Esophagus squamous epithelium (tissue), 5 donors: ENCODE data around the gene BRWD1. TPM values are rescaled to one million over a fixed set of nuclear protein-coding genes. Genes with fewer than 3 reads are reported as not detected.

Source experiments
- DNase-seq: peaks from one replicate; lab custom pipeline; 2025; lab: John Stamatoyannopoulos, UW
- H3K27ac ChIP-seq, 4 donors: fragments of 200-600 bp; sonication (generic); one replicate each; pipeline ENCODE4 v1.5.1; 2016 to 2019; ENCODE audit warnings: mild to moderate bottlenecking in 1 of 4
- H3K27me3 ChIP-seq, 4 donors: fragments of 200-600 bp; sonication (generic); 1 replicate in 3 of 4; 2 replicates in 1 of 4; pipeline versions ENCODE4 v1.5.1 to v1.6.0; 2017 to 2021; ENCODE audit warnings: antibody characterized with exemption in 1 of 4
- H3K36me3 ChIP-seq, 3 donors: fragments of 200-600 bp; sonication (generic); one replicate each; pipeline ENCODE4 v1.5.1; 2016 to 2019
- H3K4me1 ChIP-seq, 3 donors: fragments of 200-600 bp; sonication (generic); one replicate each; pipeline ENCODE4 v1.5.1; 2017 to 2019
- H3K4me3 ChIP-seq, 4 donors: fragments of 200-600 bp; sonication (generic); 1 replicate in 3 of 4; 2 replicates in 1 of 4; pipeline ENCODE4 v1.5.1; 2016 to 2019; ENCODE audit warnings: mild to moderate bottlenecking in 2 of 4, moderate library complexity in 1 of 4
- H3K9me3 ChIP-seq, 3 donors: fragments of 200-600 bp; sonication (generic); one replicate each; pipeline ENCODE4 v1.5.1; 2016 to 2019
- POLR2A ChIP-seq, 4 donors: fragments of 450-650 bp; IDR thresholded peaks; one replicate each; pipeline ENCODE4 v1.6.1; 2017; ENCODE audit warnings: antibody characterized with exemption in 4 of 4, mild to moderate bottlenecking in 4 of 4, moderate library complexity in 3 of 4
- WGBS, 2 donors: methylation state at CpG; one replicate each; pipeline ENCODE4 v1.1.5; 2018; 5-methylcytosine and 5-hydroxymethylcytosine counted together
- intact Hi-C: fragments of 100-400 bp; cut with DNase I; formaldehyde crosslinking; loops from one replicate; pipeline ENCODE4 v1.15.0; 2022
- total RNA-seq, 4 donors: library from RNA; depleted of rRNA; stranded (reverse); fragments of >200 nt; gene quantifications; one replicate each; pipeline ENCODE4 v1.1.0, GENCODE V29; 2016
- TF ChIP-seq, protein P1 (sequence below), 6 experiments: fragments of 450-650 bp in 4 of 6; fragments of 200-600 bp in 2 of 6; sonication (generic) in 2 of 6; IDR thresholded peaks; one replicate each; pipeline ENCODE4 v1.5.1; 2016 to 2019; ENCODE audit warnings: antibody characterized with exemption in 6 of 6, mild to moderate bottlenecking in 4 of 6, moderate library complexity in 4 of 6
- donor health status: DM: yes; HTN: yes; CAD: no.

BRWD1 gene
- total RNA-seq, 4 donors from 2014 or later: 22.1 to 57.2 (median 26.0) TPM

GRCh38 chr21:39220150-39220549 lies 93.3 kb downstream of the BRWD1 start:
- Histone ChIP-seq H3K4me1 (no peaks in the 10 kb centered on the region), H3K9me3 (no peaks in the 10 kb centered on the region), H3K36me3 (peaks cover 5 to 100% (median 18%) of the 10 kb centered on the region in 3 donors), H3K4me3 (no peak overlapping the region), H3K27ac (no peak overlapping the region), H3K27me3 (no peaks in the 10 kb centered on the region)
- WGBS, 2 donors: 83 to 85% methylated on average over 3 of the region's 3 CpGs
- TF ChIP-seq, protein P1, sequence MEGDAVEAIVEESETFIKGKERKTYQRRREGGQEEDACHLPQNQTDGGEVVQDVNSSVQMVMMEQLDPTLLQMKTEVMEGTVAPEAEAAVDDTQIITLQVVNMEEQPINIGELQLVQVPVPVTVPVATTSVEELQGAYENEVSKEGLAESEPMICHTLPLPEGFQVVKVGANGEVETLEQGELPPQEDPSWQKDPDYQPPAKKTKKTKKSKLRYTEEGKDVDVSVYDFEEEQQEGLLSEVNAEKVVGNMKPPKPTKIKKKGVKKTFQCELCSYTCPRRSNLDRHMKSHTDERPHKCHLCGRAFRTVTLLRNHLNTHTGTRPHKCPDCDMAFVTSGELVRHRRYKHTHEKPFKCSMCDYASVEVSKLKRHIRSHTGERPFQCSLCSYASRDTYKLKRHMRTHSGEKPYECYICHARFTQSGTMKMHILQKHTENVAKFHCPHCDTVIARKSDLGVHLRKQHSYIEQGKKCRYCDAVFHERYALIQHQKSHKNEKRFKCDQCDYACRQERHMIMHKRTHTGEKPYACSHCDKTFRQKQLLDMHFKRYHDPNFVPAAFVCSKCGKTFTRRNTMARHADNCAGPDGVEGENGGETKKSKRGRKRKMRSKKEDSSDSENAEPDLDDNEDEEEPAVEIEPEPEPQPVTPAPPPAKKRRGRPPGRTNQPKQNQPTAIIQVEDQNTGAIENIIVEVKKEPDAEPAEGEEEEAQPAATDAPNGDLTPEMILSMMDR (IDR thresholded peaks at IDR 0.05): no peak
- no peak for TF ChIP-seq POLR2A (IDR thresholded peaks at IDR 0.05)
- intact Hi-C loops: loop anchor here (10.0 kb wide), 1 partner anchor 75 kb away; no protein-coding TSS in a partner anchor
- DNase-seq: no peak

DNA sequence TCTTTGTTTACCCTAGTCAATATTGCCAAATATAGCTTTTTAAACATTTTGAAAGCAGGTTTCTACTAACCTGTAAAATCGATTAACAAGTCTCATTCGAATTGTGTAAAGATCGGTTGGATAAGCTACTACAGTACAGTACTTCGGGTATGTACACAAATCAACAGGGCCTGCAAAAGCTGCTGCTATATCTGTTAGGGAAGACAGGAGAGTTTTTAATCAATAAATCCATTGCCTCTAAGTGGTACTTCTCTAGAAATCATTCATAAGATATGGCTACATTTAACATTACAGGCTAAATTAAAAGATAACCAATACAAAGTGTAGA lies 95.4 kb downstream of the BRWD1 start:
- H3K36me3 ChIP-seq: peaks cover 0 to 100% (median 13%) of the 10 kb centered on the region in 3 donors
- H3K4me3 ChIP-seq: no peak overlapping the region
- DNase-seq: no peak
- intact Hi-C loops: no loop called here
- no peaks in the 10 kb centered on the region for H3K4me1 ChIP-seq
- no peak overlapping the region for H3K27ac ChIP-seq
- H3K9me3 ChIP-seq: no peaks in the 10 kb centered on the region
- H3K27me3 ChIP-seq: no peaks in the 10 kb centered on the region
- TF ChIP-seq POLR2A (IDR thresholded peaks at IDR 0.05): no peak
- TF ChIP-seq, protein P1 (IDR thresholded peaks at IDR 0.05): no peak
- WGBS, 2 donors: 88 to 91% methylated on average over 4 of the region's 4 CpGs

- Histone ChIP-seq H3K27ac (no peak overlapping the region), H3K27me3 (no peaks in the 10 kb centered on the region), H3K4me1 (no peaks in the 10 kb centered on the region), H3K36me3 (peaks cover 0 to 100% (median 9%) of the 10 kb centered on the region in 3 donors), H3K9me3 (no peaks in the 10 kb centered on the region), H3K4me3 (no peak overlapping the region)
- 91 to 92% methylated on average over 3 of the region's 3 CpGs for WGBS, 2 donors
- intact Hi-C loops: no loop called here
- DNase-seq: no peak
- TF ChIP-seq, protein P1 (IDR thresholded peaks at IDR 0.05): no peak
- no peak for TF ChIP-seq POLR2A (IDR thresholded peaks at IDR 0.05)
Measured at GRCh38 chr21:39217356-39218081, 95.9 kb downstream of the BRWD1 start.

DNA sequence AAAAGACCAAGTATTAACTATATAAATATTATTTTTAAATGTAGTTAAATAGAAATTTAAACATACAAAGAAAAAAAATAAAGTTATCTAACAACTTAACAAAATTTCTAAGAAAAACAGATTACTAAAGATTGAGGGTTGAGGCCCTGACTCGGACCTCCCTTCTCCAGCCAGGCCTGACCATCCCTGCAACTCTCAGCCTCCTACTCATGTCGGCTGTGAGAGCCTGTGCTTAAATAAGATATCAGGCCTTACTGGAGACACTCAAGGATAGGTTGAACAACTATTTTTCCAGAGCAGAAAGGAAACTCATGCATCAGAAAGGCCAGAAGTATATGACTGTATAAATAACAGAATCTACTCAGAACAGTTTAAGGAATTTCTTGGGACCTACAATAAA lies 97.1 kb downstream of the BRWD1 start:
- Histone ChIP-seq H3K36me3 (peaks cover 0 to 100% (median 7%) of the 10 kb centered on the region in 3 donors), H3K4me1 (no peaks in the 10 kb centered on the region), H3K27ac (no peak overlapping the region), H3K27me3 (no peaks in the 10 kb centered on the region), H3K4me3 (no peak overlapping the region), H3K9me3 (no peaks in the 10 kb centered on the region)
- DNase-seq: no peak
- 93 to 96% methylated on average over 2 of the region's 2 CpGs for WGBS, 2 donors
- intact Hi-C loops: no loop called here
- no peak for TF ChIP-seq POLR2A (IDR thresholded peaks at IDR 0.05)
- TF ChIP-seq, protein P1 (IDR thresholded peaks at IDR 0.05): no peak

DNA sequence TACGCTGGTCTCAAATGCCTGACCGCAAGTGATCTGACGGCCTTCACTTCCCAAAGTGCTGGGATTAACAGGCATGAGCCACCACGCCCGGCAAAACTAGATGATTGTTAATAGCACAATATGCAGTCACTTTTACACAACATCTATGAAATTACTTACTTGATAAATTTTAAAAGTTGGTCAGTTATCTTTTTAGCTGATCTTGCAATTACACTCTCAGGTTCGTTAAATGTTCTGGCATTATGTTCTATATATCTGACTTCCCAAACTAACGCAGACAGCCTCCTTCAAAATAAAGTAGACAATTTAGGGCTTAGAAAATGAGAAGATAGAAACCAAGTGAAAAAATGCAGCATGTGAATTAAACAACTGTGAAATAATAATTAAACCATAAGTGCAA lies 98.4 kb downstream of the BRWD1 start:
- 92 to 98% methylated on average over 7 of the region's 7 CpGs for WGBS, 2 donors
- Histone ChIP-seq H3K4me3 (no peak overlapping the region), H3K27me3 (no peaks in the 10 kb centered on the region), H3K27ac (no peak overlapping the region), H3K9me3 (no peaks in the 10 kb centered on the region), H3K4me1 (no peaks in the 10 kb centered on the region), H3K36me3 (peaks cover 0 to 100% (median 7%) of the 10 kb centered on the region in 3 donors)
- TF ChIP-seq POLR2A (IDR thresholded peaks at IDR 0.05): no peak
- TF ChIP-seq, protein P1 (IDR thresholded peaks at IDR 0.05): no peak
- DNase-seq: no peak
- intact Hi-C loops: no loop called here
